H1 (cell line): Measurements from ENCODE around the gene GRK5. TPM values are rescaled to one million over a fixed set of nuclear protein-coding genes. Genes with fewer than 3 reads are reported as not detected.

ENCODE experiments used
- CTCF ChIA-PET: fragments of 300-600 bp; sonication (Branson Sonifier 250); formaldehyde crosslinking; loops from one replicate; lab custom pipeline; 2021; ENCODE audit not compliant: partially characterized antibody; lab: Charles Lee
- POLR2A ChIA-PET: fragments of 300-600 bp; sonication (Branson Sonifier 250); formaldehyde crosslinking; loops from one replicate; lab custom pipeline; 2021; ENCODE audit warnings: inconsistent platforms; ENCODE audit not compliant: partially characterized antibody; lab: Charles Lee
- DNase-seq, 2 experiments: peaks; one replicate each; pipeline versions ENCODE4 v3.0.0 to v3.0.0-alpha.2; 2010 to 2022; ENCODE audit warnings: low spot score in 2 of 2, low read depth in 1 of 2, mixed read lengths in 1 of 2
- FAIRE-seq: peaks from 2 replicates; lab custom pipeline; 2011; peaks lifted over from hg19 to GRCh38; lab: Jason Lieb, UNC
- H2AFZ ChIP-seq: 2 replicates; pipeline ENCODE4 v1.8.1; 2012; ENCODE audit warnings: low read length, inconsistent platforms
- H2AK5ac ChIP-seq: 2 replicates; pipeline ENCODE4 v1.6.1; 2013; ENCODE audit warnings: low read depth, low read length
- H2BK120ac ChIP-seq: replicated peaks from 2 replicates; pipeline ENCODE3; 2013; ENCODE audit warnings: low read depth, low read length, inconsistent platforms
- H2BK12ac ChIP-seq: 2 replicates; pipeline ENCODE4 v1.6.1; 2013; ENCODE audit warnings: low read depth, low read length
- H2BK15ac ChIP-seq: 2 replicates; pipeline ENCODE4 v1.6.1; 2013; ENCODE audit warnings: low read length
- H2BK20ac ChIP-seq: 2 replicates; pipeline ENCODE4 v1.6.1; 2013; ENCODE audit warnings: low read length
- H2BK5ac ChIP-seq: 2 replicates; pipeline ENCODE4 v1.6.1; 2013; ENCODE audit warnings: low read depth, low read length
- H3K14ac ChIP-seq: 2 replicates; pipeline ENCODE4 v1.6.1; 2013; ENCODE audit warnings: inconsistent platforms; ENCODE audit not compliant: insufficient read length
- H3K18ac ChIP-seq: 2 replicates; pipeline ENCODE4 v1.6.1; 2013; ENCODE audit warnings: low read length; ENCODE audit errors: extremely low read depth
- H3K23ac ChIP-seq: 2 replicates; pipeline ENCODE4 v1.6.1; 2013; ENCODE audit warnings: inconsistent platforms; ENCODE audit not compliant: insufficient read length
- H3K23me2 ChIP-seq: 2 replicates; pipeline ENCODE4 v1.6.1; 2013; ENCODE audit warnings: low read depth, low read length
- H3K27ac ChIP-seq: 2 replicates; pipeline ENCODE4 v1.6.1; 2011; ENCODE audit warnings: low read depth, low read length, inconsistent platforms
- H3K27me3 ChIP-seq, 4 experiments: replicated peaks in 1 of 4; 1 replicate in 1 of 4; 2 replicates in 3 of 4; pipeline versions ENCODE4 v1.6.1 to v1.8.1; 2011 to 2013; ENCODE audit warnings: low read length in 3 of 4, mild to moderate bottlenecking in 3 of 4, inconsistent platforms in 2 of 4, mixed read lengths in 2 of 4, moderate library complexity in 1 of 4; ENCODE audit not compliant: control insufficient read depth in 3 of 4, insufficient read depth in 3 of 4; ENCODE audit errors: extremely low read depth in 1 of 4
- H3K36me3 ChIP-seq, 4 experiments: 2 replicates each; pipeline versions ENCODE4 v1.6.1 to v1.8.1; 2011 to 2013; ENCODE audit warnings: mild to moderate bottlenecking in 4 of 4, low read length in 3 of 4, moderate library complexity in 2 of 4, control low read depth in 1 of 4, inconsistent platforms in 1 of 4; ENCODE audit not compliant: insufficient read depth in 4 of 4, control insufficient read depth in 2 of 4
- H3K4ac ChIP-seq: replicated peaks from 2 replicates; pipeline ENCODE3; 2013; ENCODE audit warnings: low read length, low read depth, mixed read lengths, inconsistent platforms; ENCODE audit not compliant: insufficient read length
- H3K4me1 ChIP-seq, 4 experiments: replicated peaks in 1 of 4; 1 replicate in 1 of 4; 2 replicates in 3 of 4; pipeline versions ENCODE4 v1.6.1 to v1.8.1; 2011 to 2013; ENCODE audit warnings: low read length in 3 of 4, inconsistent platforms in 2 of 4, mixed read lengths in 1 of 4; ENCODE audit not compliant: insufficient read depth in 4 of 4, control insufficient read depth in 3 of 4
- H3K4me2 ChIP-seq, 2 experiments: 2 replicates each; pipeline versions ENCODE4 v1.6.1 to v1.8.1; 2011 to 2013; ENCODE audit warnings: low read depth in 2 of 2, low read length in 2 of 2, control low read depth in 1 of 2, inconsistent platforms in 1 of 2, mild to moderate bottlenecking in 1 of 2; ENCODE audit not compliant: insufficient read depth in 1 of 2
- H3K4me3 ChIP-seq, 4 experiments: fragments of 200-600, 300-600 bp in 1 of 4; sonication (generic), shearing (Covaris generic), sonication (Bioruptor Twin) in 1 of 4; 2 replicates each; pipeline versions ENCODE4 v1.5.1 to v1.8.1; 2011 to 2016; ENCODE audit warnings: low read length in 4 of 4, low read depth in 3 of 4, control low read depth in 2 of 4, inconsistent platforms in 2 of 4, mild to moderate bottlenecking in 2 of 4, mixed read lengths in 1 of 4, moderate library complexity in 1 of 4; ENCODE audit not compliant: insufficient read depth in 2 of 4; ENCODE audit errors: extremely low read depth in 1 of 4
- H3K56ac ChIP-seq: replicated peaks from 2 replicates; pipeline ENCODE3; 2013; ENCODE audit warnings: low read depth, mild to moderate bottlenecking, mixed read lengths, low read length, inconsistent platforms; ENCODE audit not compliant: insufficient read length
- H3K79me1 ChIP-seq: 2 replicates; pipeline ENCODE4 v1.6.1; 2013; ENCODE audit warnings: low read depth, low read length, control low read depth
- H3K79me2 ChIP-seq, 2 experiments: 2 replicates each; pipeline versions ENCODE4 v1.6.1 to v1.8.1; 2012 to 2013; ENCODE audit warnings: low read length in 2 of 2, mild to moderate bottlenecking in 2 of 2, inconsistent platforms in 1 of 2; ENCODE audit not compliant: insufficient read depth in 2 of 2, control insufficient read depth in 1 of 2
- H3K9ac ChIP-seq, 4 experiments: replicated peaks in 1 of 4; 1 replicate in 1 of 4; 2 replicates in 3 of 4; pipeline versions ENCODE4 v1.6.1 to v1.8.1; 2011 to 2013; ENCODE audit warnings: low read depth in 3 of 4, low read length in 3 of 4, control low read depth in 2 of 4, mild to moderate bottlenecking in 2 of 4, moderate library complexity in 2 of 4, inconsistent platforms in 1 of 4; ENCODE audit errors: extremely low read depth in 1 of 4
- H3K9me3 ChIP-seq, 2 experiments: 2 replicates each; pipeline versions ENCODE4 v1.6.1 to v1.8.1; 2012 to 2013; ENCODE audit warnings: mild to moderate bottlenecking in 2 of 2, moderate library complexity in 2 of 2, control low read depth in 1 of 2, inconsistent platforms in 1 of 2, low read depth in 1 of 2, low read length in 1 of 2, mixed read lengths in 1 of 2; ENCODE audit not compliant: insufficient read depth in 2 of 2
- H4K20me1 ChIP-seq, 2 experiments: replicated peaks in 1 of 2; 2 replicates each; pipeline versions ENCODE3 to v1.8.1; 2011 to 2013; ENCODE audit warnings: inconsistent platforms in 2 of 2, low read length in 2 of 2, mild to moderate bottlenecking in 1 of 2; ENCODE audit not compliant: insufficient read depth in 2 of 2, control insufficient read depth in 1 of 2
- H4K5ac ChIP-seq: 2 replicates; pipeline ENCODE4 v1.6.1; 2013; ENCODE audit warnings: low read length, low read depth, mixed read lengths, inconsistent platforms; ENCODE audit not compliant: insufficient read length
- H4K8ac ChIP-seq: 2 replicates; pipeline ENCODE4 v1.8.0; 2013; ENCODE audit warnings: mild to moderate bottlenecking, moderate library complexity, low read length, inconsistent platforms; ENCODE audit not compliant: insufficient read depth; ENCODE audit errors: extremely low read depth
- H4K91ac ChIP-seq: replicated peaks from 2 replicates; pipeline ENCODE3; 2013; ENCODE audit warnings: low read length, mixed read lengths, inconsistent platforms; ENCODE audit not compliant: insufficient read length
- ASH2L ChIP-seq: fragments of 200-600, 300-600 bp; sonication (generic); IDR thresholded peaks from one replicate; pipeline ENCODE4 v1.7.1; 2017; ENCODE audit warnings: low read length
- EZH2 ChIP-seq: fragments of 200-600 bp; sonication (generic); IDR thresholded peaks from 2 replicates; pipeline ENCODE4 v1.7.1; 2012; ENCODE audit warnings: low read depth, mild to moderate bottlenecking, moderate library complexity, low read length, inconsistent platforms; ENCODE audit not compliant: severe bottlenecking
- GTF2F1 ChIP-seq: IDR thresholded peaks from 2 replicates; pipeline ENCODE4 v1.6.1; 2012; ENCODE audit warnings: low read depth, low read length, improper control_type of control experiment, borderline replicate concordance
- HDAC6 ChIP-seq: IDR thresholded peaks from one replicate; pipeline ENCODE4 v1.7.1; 2012; ENCODE audit warnings: low read depth, mild to moderate bottlenecking, inconsistent platforms, low read length, moderate library complexity
- JUN ChIP-seq: IDR thresholded peaks from 2 replicates; pipeline ENCODE4 v1.6.1; 2011; ENCODE audit warnings: low read depth, mild to moderate bottlenecking, improper control_type of control experiment, low read length
- KDM1A ChIP-seq: fragments of 200-600, 300-600 bp; sonication (generic); IDR thresholded peaks from 2 replicates; pipeline ENCODE4 v1.7.1; 2016; ENCODE audit warnings: mild to moderate bottlenecking, low read length, borderline replicate concordance
- RNF2 ChIP-seq: fragments of 200-900, 300-1000 bp; sonication (generic); IDR thresholded peaks from 2 replicates; pipeline ENCODE4 v1.7.1; 2016; ENCODE audit warnings: borderline replicate concordance, low read depth, mild to moderate bottlenecking, antibody characterized with exemption, low read length; ENCODE audit not compliant: poor library complexity, severe bottlenecking; ENCODE audit errors: missing control alignments
- SIN3A ChIP-seq, 2 experiments: IDR thresholded peaks in 1 of 2; conservative IDR thresholded peaks in 1 of 2; 2 replicates each; pipeline ENCODE4 v1.6.1; 2011 to 2012; ENCODE audit warnings: low read length in 2 of 2, improper control_type of control experiment in 1 of 2, low read depth in 1 of 2, mild to moderate bottlenecking in 1 of 2
- SIRT6 ChIP-seq: IDR thresholded peaks from one replicate; pipeline ENCODE4 v1.7.1; 2012; ENCODE audit warnings: low read length, inconsistent platforms
- SP1 ChIP-seq: IDR thresholded peaks from 2 replicates; pipeline ENCODE4 v1.6.1; 2011; ENCODE audit warnings: low read depth, low read length
- TCF12 ChIP-seq: IDR thresholded peaks from 2 replicates; pipeline ENCODE4 v1.6.1; 2011; ENCODE audit warnings: low read depth, mild to moderate bottlenecking, low read length
- WGBS, 2 experiments: shearing (Covaris generic) in 1 of 2; methylation state at CpG; one replicate each; pipeline versions ENCODE4 v1.1.6 to v1.1.7; 2013 to 2015; ENCODE audit warnings: low lambda C conversion rate in 2 of 2, mixed read lengths in 2 of 2, inconsistent platforms in 1 of 2, low coverage in 1 of 2, missing lambda C conversion rate in 1 of 2; ENCODE audit not compliant: insufficient replicate concordance in 2 of 2, insufficient coverage in 1 of 2, insufficient read length in 1 of 2; ENCODE audit errors: extremely low coverage in 1 of 2, missing lambda C conversion rate in 1 of 2; 5-methylcytosine and 5-hydroxymethylcytosine counted together
- polyA plus RNA-seq, 7 experiments: library from polyadenylated mRNA; depleted of rRNA in 3 of 7; stranded (reverse) in 5 of 7; unstranded in 2 of 7; fragments of >200 nt in 5 of 7; fragments of 200-250 nt in 2 of 7; gene quantifications; 1 replicate in 5 of 7; 2 replicates in 1 of 7; 4 replicates in 1 of 7; pipeline versions ENCODE4 v1.2.1 to v1.2.3, GENCODE V29; 2011 to 2013; ENCODE audit warnings: missing spikeins in 2 of 7, mixed read lengths in 2 of 7
- total RNA-seq: library from RNA; stranded (reverse); fragmentation: NEBNext Ultra II Directional; extraction: Animal tissue kit (Norgen Biotek cat#: 25700); gene quantifications from 2 replicates; pipeline ENCODE4 v1.2.1, GENCODE V29; 2021

Gene GRK5
- total and polyA plus RNA-seq, 2 of the 8 experiments (the other 6 are each of a cell fraction or from before 2014, with no cell fraction given): 0.54 to 2.5 TPM

- H4K91ac ChIP-seq: no peak overlapping the region
- H3K79me1 ChIP-seq: no peaks in the 10 kb centered on the region
- no peak overlapping the region for H2BK20ac ChIP-seq
- H4K20me1 ChIP-seq: peaks cover 0 to 3% of the 10 kb centered on the region in 2 experiments
- no peak overlapping the region for H2BK5ac ChIP-seq
- H3K4me3 ChIP-seq: no peak overlapping the region
- no peaks in the 10 kb centered on the region for H3K27me3 ChIP-seq
- no peaks in the 10 kb centered on the region for H3K4me1 ChIP-seq
- H4K8ac ChIP-seq: no peak overlapping the region
- no peak for TF ChIP-seq HDAC6
- TF ChIP-seq KDM1A: no peak
- TF ChIP-seq SIN3A (conservative IDR thresholded peaks at IDR 0.05 in 1 of 2, IDR thresholded peaks at IDR 0.05 in 1 of 2; ENCODE audit: low read depth in 1 of 2, low read length in 2 of 2): no peak
- no peak for TF ChIP-seq ASH2L
- TF ChIP-seq GTF2F1: no peak
- TF ChIP-seq JUN: no peak
- no peak for TF ChIP-seq SP1
- no peak for TF ChIP-seq RNF2
- TF ChIP-seq SIRT6: no peak
- no peak for TF ChIP-seq EZH2
- TF ChIP-seq TCF12: no peak
- TF ChIP-seq, all 59 proteins: peak for 0
- Histone ChIP-seq H3K23ac (no peak overlapping the region), H3K14ac (no peak overlapping the region), H3K4ac (no peak overlapping the region), H3K79me2 (no peaks in the 10 kb centered on the region), H2BK12ac (no peak overlapping the region), H4K5ac (no peak overlapping the region), H3K9me3 (no peaks in the 10 kb centered on the region), H3K9ac (no peak overlapping the region), H3K4me2 (no peak overlapping the region), H2AK5ac (no peak overlapping the region), H3K27ac (no peak overlapping the region), H2AFZ (no peak overlapping the region), H3K18ac (no peak overlapping the region), H3K36me3 (no peaks in the 10 kb centered on the region), H2BK15ac (no peak overlapping the region), H3K23me2 (no peaks in the 10 kb centered on the region), H3K56ac (no peak overlapping the region), H2BK120ac (no peak overlapping the region)
- 92% methylated on average over 12 of the region's 12 CpGs; no CpG with 5 or more reads in 1 of the 2 experiments for WGBS, 2 experiments
- DNase-seq (no peak), FAIRE-seq (no peak)
- ChIA-PET CTCF (interaction anchor here (0.6 to 2.7 kb wide), 5 partner anchors 12 to 168 kb away, joined by 3 to 8 read pairs (median 3); no protein-coding TSS in a partner anchor), POLR2A (no interaction called here)
Measured at GRCh38 chr10:119344381-119344780, 137.0 kb downstream of the GRK5 start.
